Measurements from ENCODE around the gene ZNF425.
"Not testable (repeated sequence)": the region's sequence is repeated elsewhere in the genome, so short reads cannot be mapped to it uniquely, and the experiment has no call there.

Gene ZNF425

DNA sequence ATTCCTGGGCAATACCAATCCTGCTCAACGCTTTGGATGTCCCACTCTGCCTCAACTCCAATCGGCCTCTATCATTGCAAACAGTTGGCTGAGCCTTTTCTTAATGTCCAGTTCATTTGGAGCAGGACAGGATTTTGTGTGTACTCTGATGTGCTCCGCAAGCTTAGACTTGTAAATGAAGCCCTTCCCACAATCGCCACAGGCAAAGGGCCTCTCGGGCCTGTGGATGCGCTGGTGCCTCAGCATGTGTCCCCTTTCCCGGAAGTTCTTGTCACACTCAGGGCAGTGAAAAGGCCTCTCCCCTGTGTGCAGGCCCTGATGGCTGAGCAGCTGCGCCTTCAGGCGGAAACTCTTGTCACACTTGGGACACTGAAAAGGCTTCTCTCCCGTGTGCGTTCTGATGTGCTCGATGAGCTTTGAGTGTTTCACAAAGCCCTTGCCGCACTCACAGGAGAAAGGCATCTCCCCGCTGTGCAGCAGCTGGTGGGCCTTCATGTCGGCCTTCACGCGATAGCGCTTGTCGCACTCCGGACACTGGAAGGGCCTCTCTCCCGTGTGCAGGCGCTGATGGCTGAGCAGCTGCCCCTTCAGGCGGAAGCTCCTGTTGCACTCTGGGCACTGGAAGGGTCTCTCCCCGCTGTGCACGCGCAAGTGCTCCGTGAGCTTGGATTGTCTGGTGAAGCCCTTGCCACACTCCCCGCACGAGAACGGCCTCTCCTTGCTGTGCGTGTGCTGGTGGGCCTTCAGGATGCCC is 55.6 kb downstream of the ZNF425 start:
- no peak overlapping the region for H3K9ac ChIP-seq (ENCODE audit: low read length)
- peaks cover 4% of the 10 kb centered on the region; the same call in 1 of the 2 replicates for H3K36me3 ChIP-seq (ENCODE audit: low read length)
- no peaks in the 10 kb centered on the region for H4K20me1 ChIP-seq (ENCODE audit: low read depth, low read length)
- TF ChIP-seq, protein P1, sequence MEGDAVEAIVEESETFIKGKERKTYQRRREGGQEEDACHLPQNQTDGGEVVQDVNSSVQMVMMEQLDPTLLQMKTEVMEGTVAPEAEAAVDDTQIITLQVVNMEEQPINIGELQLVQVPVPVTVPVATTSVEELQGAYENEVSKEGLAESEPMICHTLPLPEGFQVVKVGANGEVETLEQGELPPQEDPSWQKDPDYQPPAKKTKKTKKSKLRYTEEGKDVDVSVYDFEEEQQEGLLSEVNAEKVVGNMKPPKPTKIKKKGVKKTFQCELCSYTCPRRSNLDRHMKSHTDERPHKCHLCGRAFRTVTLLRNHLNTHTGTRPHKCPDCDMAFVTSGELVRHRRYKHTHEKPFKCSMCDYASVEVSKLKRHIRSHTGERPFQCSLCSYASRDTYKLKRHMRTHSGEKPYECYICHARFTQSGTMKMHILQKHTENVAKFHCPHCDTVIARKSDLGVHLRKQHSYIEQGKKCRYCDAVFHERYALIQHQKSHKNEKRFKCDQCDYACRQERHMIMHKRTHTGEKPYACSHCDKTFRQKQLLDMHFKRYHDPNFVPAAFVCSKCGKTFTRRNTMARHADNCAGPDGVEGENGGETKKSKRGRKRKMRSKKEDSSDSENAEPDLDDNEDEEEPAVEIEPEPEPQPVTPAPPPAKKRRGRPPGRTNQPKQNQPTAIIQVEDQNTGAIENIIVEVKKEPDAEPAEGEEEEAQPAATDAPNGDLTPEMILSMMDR (IDR thresholded peaks at IDR 0.05; ENCODE audit: insufficient read depth, low read length, poor library complexity, severe bottlenecking): no peak
- TF ChIP-seq EZH2phosphoT487 (conservative IDR thresholded peaks at IDR 0.05; ENCODE audit: low read length): no peak
- H3K27ac ChIP-seq (ENCODE audit: low read depth, low read length): no peak overlapping the region
- H2AFZ ChIP-seq (ENCODE audit: low read depth, low read length, severe bottlenecking): no peak overlapping the region
- no peak overlapping the region for H3K4me3 ChIP-seq (ENCODE audit: insufficient read depth, low read length, poor library complexity, severe bottlenecking)
- no peaks in the 10 kb centered on the region for H3K79me2 ChIP-seq (ENCODE audit: insufficient read depth, low read length)
- H3K4me2 ChIP-seq (ENCODE audit: low read depth, low read length, poor library complexity, severe bottlenecking): no peak overlapping the region
- H3K27me3 ChIP-seq (ENCODE audit: low read length): no peaks in the 10 kb centered on the region
- no peaks in the 10 kb centered on the region for H3K9me2 ChIP-seq (replicated peaks; ENCODE audit: insufficient read depth, low read length)
- no peaks in the 10 kb centered on the region for H3K9me3 ChIP-seq (ENCODE audit: insufficient read depth, low read length)
- no peaks in the 10 kb centered on the region for H3F3A ChIP-seq (ENCODE audit: insufficient read depth)

DNA sequence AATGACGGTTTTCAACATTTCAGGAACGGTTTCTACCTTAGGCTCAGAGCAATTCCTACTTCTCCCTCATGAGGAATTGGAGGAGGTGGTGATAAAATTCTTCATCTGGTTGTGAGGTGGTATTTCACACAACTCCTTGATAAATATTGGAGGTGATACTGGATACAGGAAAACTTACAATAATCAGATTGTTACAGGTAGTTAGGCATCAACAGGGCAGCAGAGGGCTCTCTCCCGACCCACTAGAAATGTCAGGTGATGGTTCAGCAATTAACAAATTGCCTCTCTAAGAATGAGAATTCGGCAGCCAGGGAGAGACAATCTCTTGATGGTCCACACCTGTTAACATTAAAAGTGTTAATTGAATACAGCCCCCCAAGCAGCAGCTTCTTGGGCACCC is 58.3 kb downstream of the ZNF425 start:
- no peak overlapping the region for H2AFZ ChIP-seq (ENCODE audit: low read depth, low read length, severe bottlenecking)
- no peaks in the 10 kb centered on the region for H3K79me2 ChIP-seq (ENCODE audit: insufficient read depth, low read length)
- no peaks in the 10 kb centered on the region for H3K9me3 ChIP-seq (ENCODE audit: insufficient read depth, low read length)
- no peak overlapping the region for H3K4me2 ChIP-seq (ENCODE audit: low read depth, low read length, poor library complexity, severe bottlenecking)
- no peaks in the 10 kb centered on the region for H4K20me1 ChIP-seq (ENCODE audit: low read depth, low read length)
- no peaks in the 10 kb centered on the region for H3K9me2 ChIP-seq (replicated peaks; ENCODE audit: insufficient read depth, low read length)
- H3K9ac ChIP-seq (ENCODE audit: low read length): no peak overlapping the region
- no peak overlapping the region for H3K4me3 ChIP-seq (ENCODE audit: insufficient read depth, low read length, poor library complexity, severe bottlenecking)
- no peaks in the 10 kb centered on the region for H3K36me3 ChIP-seq (ENCODE audit: low read length)
- H3F3A ChIP-seq (ENCODE audit: insufficient read depth): peaks cover 7% of the 10 kb centered on the region
- H3K27me3 ChIP-seq (ENCODE audit: low read length): no peaks in the 10 kb centered on the region
- no peak for TF ChIP-seq EZH2phosphoT487 (conservative IDR thresholded peaks at IDR 0.05; ENCODE audit: low read length)
- TF ChIP-seq, protein P1 (IDR thresholded peaks at IDR 0.05; ENCODE audit: insufficient read depth, low read length, poor library complexity, severe bottlenecking): no peak
- H3K27ac ChIP-seq (ENCODE audit: low read depth, low read length): no peak overlapping the region

DNA sequence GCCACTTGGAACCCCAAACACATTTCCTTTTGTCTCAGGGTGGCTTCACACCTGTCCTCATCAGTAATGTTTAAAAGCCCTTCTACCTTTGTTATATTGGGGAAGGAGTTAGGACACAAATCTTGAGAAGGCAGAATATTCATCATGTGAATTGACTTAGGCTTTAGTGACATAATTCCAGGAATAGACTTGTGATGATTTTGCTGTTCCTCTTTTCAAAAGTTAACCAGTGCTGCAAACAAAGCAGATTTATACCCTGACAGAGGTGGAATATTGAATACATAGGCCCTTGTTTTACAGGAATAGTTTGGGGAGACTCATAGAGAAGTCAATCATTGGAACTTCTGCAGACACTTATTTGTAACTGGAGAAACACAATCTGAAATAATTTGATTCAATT is 62.6 kb downstream of the ZNF425 start:
- Histone ChIP-seq H3K9me2 (replicated peaks; ENCODE audit: insufficient read depth, low read length) (no peaks in the 10 kb centered on the region), H3K27ac (ENCODE audit: low read depth, low read length) (no peak overlapping the region), H4K20me1 (ENCODE audit: low read depth, low read length) (no peaks in the 10 kb centered on the region), H2AFZ (ENCODE audit: low read depth, low read length, severe bottlenecking) (no peak overlapping the region), H3K36me3 (ENCODE audit: low read length) (no peaks in the 10 kb centered on the region), H3K27me3 (ENCODE audit: low read length) (no peaks in the 10 kb centered on the region), H3K4me2 (ENCODE audit: low read depth, low read length, poor library complexity, severe bottlenecking) (no peak overlapping the region), H3K9me3 (ENCODE audit: insufficient read depth, low read length) (no peaks in the 10 kb centered on the region), H3K4me3 (ENCODE audit: insufficient read depth, low read length, poor library complexity, severe bottlenecking) (no peak overlapping the region), H3K79me2 (ENCODE audit: insufficient read depth, low read length) (no peaks in the 10 kb centered on the region), H3F3A (ENCODE audit: insufficient read depth) (peaks cover 7% of the 10 kb centered on the region), H3K9ac (ENCODE audit: low read length) (no peak overlapping the region)
- TF ChIP-seq, protein P1 (IDR thresholded peaks at IDR 0.05; ENCODE audit: insufficient read depth, low read length, poor library complexity, severe bottlenecking): no peak
- no peak for TF ChIP-seq EZH2phosphoT487 (conservative IDR thresholded peaks at IDR 0.05; ENCODE audit: low read length)

DNA sequence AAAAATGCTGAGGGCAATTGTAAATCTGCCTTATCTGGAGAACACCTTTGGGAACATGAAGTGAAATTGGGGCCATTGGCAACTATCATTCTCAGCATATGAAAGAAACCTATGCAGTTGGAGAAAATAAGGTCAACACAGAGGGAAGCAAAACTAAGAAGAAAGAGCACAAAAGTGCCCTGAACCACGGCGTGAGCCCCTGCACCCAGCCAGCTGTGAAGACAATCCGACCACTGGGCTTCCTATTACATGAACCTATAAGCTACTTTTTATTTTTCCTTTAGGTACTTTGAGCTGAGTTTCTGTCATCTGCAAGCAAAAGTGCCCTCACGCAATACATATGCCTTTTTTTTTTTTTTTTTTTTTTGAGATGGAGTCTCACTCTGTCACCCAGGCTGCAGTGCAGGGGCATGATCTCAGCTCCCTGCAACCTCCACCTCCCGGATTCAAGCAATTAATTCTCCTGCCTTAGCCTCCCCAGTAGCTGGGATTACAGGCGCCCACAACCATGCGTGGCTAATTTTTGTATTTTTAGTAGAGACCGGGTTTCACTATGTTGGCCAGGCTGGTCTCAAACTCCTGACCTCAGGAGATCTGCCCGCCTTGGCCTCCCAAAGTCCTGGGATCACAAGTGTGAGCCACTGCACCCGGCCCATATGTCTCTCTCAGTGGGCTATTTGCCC is 63.8 kb downstream of the ZNF425 start:
- H3K4me3 ChIP-seq (ENCODE audit: insufficient read depth, low read length, poor library complexity, severe bottlenecking); H3K4me2 ChIP-seq (ENCODE audit: low read depth, low read length, poor library complexity, severe bottlenecking); H3F3A ChIP-seq (ENCODE audit: insufficient read depth); H3K9me2 ChIP-seq (replicated peaks; ENCODE audit: insufficient read depth, low read length); H3K9me3 ChIP-seq (ENCODE audit: insufficient read depth, low read length); H3K79me2 ChIP-seq (ENCODE audit: insufficient read depth, low read length); H3K27ac ChIP-seq (ENCODE audit: low read depth, low read length); H4K20me1 ChIP-seq (ENCODE audit: low read depth, low read length); H3K9ac ChIP-seq (ENCODE audit: low read length); H3K36me3 ChIP-seq (ENCODE audit: low read length); H3K27me3 ChIP-seq (ENCODE audit: low read length); H2AFZ ChIP-seq (ENCODE audit: low read depth, low read length, severe bottlenecking): not testable (repeated sequence)

All from SU-DHL-6 (cell line).